Liver (tissue), 9 donors: ENCODE measurements around the gene ZNF786. TPM values are rescaled to one million over a fixed set of nuclear protein-coding genes. Genes with fewer than 3 reads are reported as not detected.

ENCODE experiments used
- DNase-seq: peaks from one replicate; pipeline ENCODE4 v3.0.0-alpha.2; 2017; ENCODE audit warnings: low spot score
- H3K27ac ChIP-seq, 2 donors: one replicate each; pipeline ENCODE4 v1.7.0; 2013; ENCODE audit warnings: inconsistent platforms in 2 of 2, low read length in 2 of 2, control low read depth in 1 of 2, low read depth in 1 of 2, mild to moderate bottlenecking in 1 of 2
- H3K27me3 ChIP-seq, 4 donors: one replicate each; pipeline versions ENCODE4 v1.6.1 to v1.7.0; 2013; ENCODE audit warnings: low read length in 3 of 4, inconsistent platforms in 1 of 4, mild to moderate bottlenecking in 1 of 4, moderate library complexity in 1 of 4; ENCODE audit not compliant: control insufficient read depth in 4 of 4, insufficient read depth in 4 of 4
- H3K36me3 ChIP-seq, 4 donors: one replicate each; pipeline versions ENCODE4 v1.6.1 to v1.7.0; 2013; ENCODE audit warnings: low read length in 3 of 4, mild to moderate bottlenecking in 3 of 4, low read depth in 1 of 4, moderate library complexity in 1 of 4; ENCODE audit not compliant: control insufficient read depth in 4 of 4, insufficient read depth in 3 of 4
- H3K4me1 ChIP-seq, 4 donors: one replicate each; pipeline versions ENCODE4 v1.6.1 to v1.7.0; 2013; ENCODE audit warnings: low read length in 3 of 4, mild to moderate bottlenecking in 3 of 4, moderate library complexity in 1 of 4; ENCODE audit not compliant: control insufficient read depth in 4 of 4, insufficient read depth in 4 of 4
- H3K4me3 ChIP-seq, 3 donors: one replicate each; pipeline versions ENCODE4 v1.6.1 to v1.7.0; 2013; ENCODE audit warnings: low read length in 3 of 3, control low read depth in 1 of 3, low read depth in 1 of 3, mild to moderate bottlenecking in 1 of 3
- H3K9ac ChIP-seq, 2 donors: one replicate each; pipeline ENCODE4 v1.7.0; 2013; ENCODE audit warnings: low read length in 2 of 2, mild to moderate bottlenecking in 2 of 2, moderate library complexity in 2 of 2, control low read depth in 1 of 2, low read depth in 1 of 2
- H3K9me3 ChIP-seq, 4 donors: one replicate each; pipeline versions ENCODE4 v1.6.1 to v1.7.0; 2013; ENCODE audit warnings: low read length in 3 of 4; ENCODE audit not compliant: control insufficient read depth in 4 of 4
- ATF3 ChIP-seq: IDR thresholded peaks from 2 replicates; pipeline ENCODE4 v1.6.1; 2016; ENCODE audit warnings: antibody characterized with exemption
- CTCF ChIP-seq: fragments of 150-350 bp; IDR thresholded peaks from 2 replicates; pipeline ENCODE4 v1.5.1; 2017; ENCODE audit warnings: improper control_type of control experiment, low read depth, low read length; ENCODE audit not compliant: missing input control
- EGR1 ChIP-seq, 2 donors: IDR thresholded peaks; 2 replicates each; pipeline ENCODE4 v1.6.1; 2016 to 2018; ENCODE audit warnings: antibody characterized with exemption in 2 of 2, low read depth in 2 of 2
- FOXA1 ChIP-seq: IDR thresholded peaks from 2 replicates; pipeline ENCODE4 v1.6.1; 2016; ENCODE audit warnings: antibody characterized with exemption
- FOXA2 ChIP-seq: IDR thresholded peaks from 2 replicates; pipeline ENCODE4 v1.6.1; 2016; ENCODE audit warnings: antibody characterized with exemption
- GABPA ChIP-seq, 2 donors: IDR thresholded peaks in 1 of 2; conservative IDR thresholded peaks in 1 of 2; 2 replicates each; pipeline ENCODE4 v1.6.1; 2016; ENCODE audit warnings: antibody characterized with exemption in 2 of 2, mild to moderate bottlenecking in 1 of 2, moderate library complexity in 1 of 2
- HNF4A ChIP-seq, 2 donors: conservative IDR thresholded peaks; 2 replicates each; pipeline ENCODE4 v1.6.1; 2016; ENCODE audit warnings: antibody characterized with exemption in 2 of 2, mild to moderate bottlenecking in 2 of 2
- HNF4G ChIP-seq: IDR thresholded peaks from 2 replicates; pipeline ENCODE4 v1.6.1; 2016; ENCODE audit warnings: antibody characterized with exemption
- JUND ChIP-seq, 2 donors: IDR thresholded peaks; 2 replicates each; pipeline ENCODE4 v1.6.1; 2016; ENCODE audit warnings: antibody characterized with exemption in 2 of 2
- MAX ChIP-seq: IDR thresholded peaks from 2 replicates; pipeline ENCODE4 v1.6.1; 2016; ENCODE audit warnings: antibody characterized with exemption
- NR2F2 ChIP-seq: IDR thresholded peaks from 2 replicates; pipeline ENCODE4 v1.6.1; 2016; ENCODE audit warnings: antibody characterized with exemption
- RAD21 ChIP-seq, 2 donors: IDR thresholded peaks; 2 replicates each; pipeline ENCODE4 v1.6.1; 2016; ENCODE audit warnings: antibody characterized with exemption in 2 of 2, mild to moderate bottlenecking in 2 of 2
- REST ChIP-seq: IDR thresholded peaks from 2 replicates; pipeline ENCODE4 v1.6.1; 2016; ENCODE audit warnings: antibody characterized with exemption, mild to moderate bottlenecking
- RXRA ChIP-seq, 2 donors: IDR thresholded peaks; 2 replicates each; pipeline ENCODE4 v1.6.1; 2017 to 2018; ENCODE audit warnings: antibody characterized with exemption in 2 of 2, mild to moderate bottlenecking in 1 of 2
- SP1 ChIP-seq: IDR thresholded peaks from 2 replicates; pipeline ENCODE4 v1.6.1; 2018; ENCODE audit warnings: antibody characterized with exemption, mild to moderate bottlenecking
- TAF1 ChIP-seq: conservative IDR thresholded peaks from 2 replicates; pipeline ENCODE4 v1.6.1; 2016; ENCODE audit warnings: antibody characterized with exemption, mild to moderate bottlenecking
- YY1 ChIP-seq: IDR thresholded peaks from 2 replicates; pipeline ENCODE4 v1.6.1; 2016; ENCODE audit warnings: antibody characterized with exemption, mild to moderate bottlenecking
- ZBTB33 ChIP-seq: IDR thresholded peaks from 2 replicates; pipeline ENCODE4 v1.6.1; 2016; ENCODE audit warnings: antibody characterized with exemption
- WGBS: extraction: QIAGEN DNeasy Blood & Tissue Kit; methylation state at CpG from one replicate; pipeline ENCODE4 v1.1.7; 2013; 5-methylcytosine and 5-hydroxymethylcytosine counted together
- polyA plus RNA-seq, 2 donors: library from polyadenylated mRNA; stranded (reverse) in 1 of 2; unstranded in 1 of 2; fragments of 200-250 nt in 1 of 2; fragments of >200 nt in 1 of 2; fragmentation: Nextera tagmentation in 1 of 2; extraction: Ambion mirVana in 1 of 2; gene quantifications; one replicate each; pipeline versions ENCODE4 v1.2.1 to v1.2.3, GENCODE V29; 2013 to 2015
- total RNA-seq, 2 donors: library from RNA; depleted of rRNA; stranded (reverse); fragments of >200 nt; gene quantifications; one replicate each; pipeline ENCODE4 v1.2.3, GENCODE V29; 2014
- donor health status: healthy.
- donor health status: healthy.
- donor health status: healthy.
- donor health status: healthy.
- donor health status: healthy.

Gene ZNF786
- total and polyA plus RNA-seq, 4 donors: 1.0 to 5.9 (median 2.3) TPM

- H3K9me3 ChIP-seq: no peaks in the 10 kb centered on the region
- H3K4me1 ChIP-seq: peaks cover 4 to 21% (median 12%) of the 10 kb centered on the region in 4 donors
- H3K27ac ChIP-seq: no peak overlapping the region
- 91% methylated on average over 12 of the region's 12 CpGs for WGBS
- H3K4me3 ChIP-seq: no peak overlapping the region
- H3K27me3 ChIP-seq: no peaks in the 10 kb centered on the region
- H3K9ac ChIP-seq: no peak overlapping the region
- peaks cover 7 to 31% (median 18%) of the 10 kb centered on the region in 4 donors for H3K36me3 ChIP-seq
- no peak for TF ChIP-seq EGR1 (IDR thresholded peaks at IDR 0.05; ENCODE audit: low read depth in 2 of 2)
- no peak for TF ChIP-seq YY1
- TF ChIP-seq SP1: no peak
- no peak for TF ChIP-seq ATF3
- TF ChIP-seq JUND (IDR thresholded peaks at IDR 0.05): no peak
- no peak for DNase-seq
Observed at GRCh38 chr7:149021725-149022062, 68.8 kb downstream of the ZNF786 start.

- H3K9ac ChIP-seq: no peak overlapping the region
- 93% methylated on average over 11 of the region's 11 CpGs for WGBS
- H3K9me3 ChIP-seq: no peaks in the 10 kb centered on the region
- peaks cover 7 to 36% (median 26%) of the 10 kb centered on the region in 4 donors for H3K36me3 ChIP-seq
- H3K27ac ChIP-seq: no peak overlapping the region
- no peak for TF ChIP-seq GABPA (IDR thresholded peaks at IDR 0.05 in 1 of 2, conservative IDR thresholded peaks at IDR 0.05 in 1 of 2)
- TF ChIP-seq JUND (IDR thresholded peaks at IDR 0.05): no peak
- no peak for TF ChIP-seq REST
- TF ChIP-seq SP1: no peak
- no peak for TF ChIP-seq TAF1
- TF ChIP-seq RXRA (IDR thresholded peaks at IDR 0.05): no peak
- TF ChIP-seq ZBTB33: no peak
- no peak for TF ChIP-seq NR2F2
- no peak for TF ChIP-seq ATF3
- no peak for TF ChIP-seq FOXA1
- no peak for TF ChIP-seq EGR1 (IDR thresholded peaks at IDR 0.05; ENCODE audit: low read depth in 2 of 2)
- TF ChIP-seq HNF4A (conservative IDR thresholded peaks at IDR 0.05): no peak
- TF ChIP-seq RAD21 (IDR thresholded peaks at IDR 0.05): no peak
- TF ChIP-seq YY1: no peak
- TF ChIP-seq CTCF: no peak
- TF ChIP-seq FOXA2: no peak
- TF ChIP-seq MAX: no peak
- no peak for TF ChIP-seq HNF4G
- DNase-seq: no peak
- no peaks in the 10 kb centered on the region for H3K27me3 ChIP-seq
- no peak overlapping the region for H3K4me3 ChIP-seq
- H3K4me1 ChIP-seq: peaks cover 0 to 9% (median 4%) of the 10 kb centered on the region in 4 donors
Observed at GRCh38 chr7:149020483-149020882, 70.0 kb downstream of the ZNF786 start.
